H1 (cell line): ENCODE results near the gene MGRN1. TPM values are rescaled to one million over a fixed set of nuclear protein-coding genes. Genes with fewer than 3 reads are reported as not detected.

Experiments
- CTCF ChIA-PET: fragments of 300-600 bp; sonication (Branson Sonifier 250); formaldehyde crosslinking; loops from one replicate; lab custom pipeline; 2021; ENCODE audit not compliant: partially characterized antibody; lab: Charles Lee
- POLR2A ChIA-PET: fragments of 300-600 bp; sonication (Branson Sonifier 250); formaldehyde crosslinking; loops from one replicate; lab custom pipeline; 2021; ENCODE audit warnings: inconsistent platforms; ENCODE audit not compliant: partially characterized antibody; lab: Charles Lee
- DNase-seq, 2 experiments: peaks; one replicate each; pipeline versions ENCODE4 v3.0.0 to v3.0.0-alpha.2; 2010 to 2022; ENCODE audit warnings: low spot score in 2 of 2, low read depth in 1 of 2, mixed read lengths in 1 of 2
- FAIRE-seq: peaks from 2 replicates; lab custom pipeline; 2011; peaks lifted over from hg19 to GRCh38; lab: Jason Lieb, UNC
- H2AFZ ChIP-seq: 2 replicates; pipeline ENCODE4 v1.8.1; 2012; ENCODE audit warnings: low read length, inconsistent platforms
- H2AK5ac ChIP-seq: 2 replicates; pipeline ENCODE4 v1.6.1; 2013; ENCODE audit warnings: low read depth, low read length
- H2BK120ac ChIP-seq: replicated peaks from 2 replicates; pipeline ENCODE3; 2013; ENCODE audit warnings: low read depth, low read length, inconsistent platforms
- H2BK12ac ChIP-seq: 2 replicates; pipeline ENCODE4 v1.6.1; 2013; ENCODE audit warnings: low read depth, low read length
- H2BK15ac ChIP-seq: 2 replicates; pipeline ENCODE4 v1.6.1; 2013; ENCODE audit warnings: low read length
- H2BK20ac ChIP-seq: 2 replicates; pipeline ENCODE4 v1.6.1; 2013; ENCODE audit warnings: low read length
- H2BK5ac ChIP-seq: 2 replicates; pipeline ENCODE4 v1.6.1; 2013; ENCODE audit warnings: low read depth, low read length
- H3K14ac ChIP-seq: 2 replicates; pipeline ENCODE4 v1.6.1; 2013; ENCODE audit warnings: inconsistent platforms; ENCODE audit not compliant: insufficient read length
- H3K18ac ChIP-seq: 2 replicates; pipeline ENCODE4 v1.6.1; 2013; ENCODE audit warnings: low read length; ENCODE audit errors: extremely low read depth
- H3K23ac ChIP-seq: 2 replicates; pipeline ENCODE4 v1.6.1; 2013; ENCODE audit warnings: inconsistent platforms; ENCODE audit not compliant: insufficient read length
- H3K23me2 ChIP-seq: 2 replicates; pipeline ENCODE4 v1.6.1; 2013; ENCODE audit warnings: low read depth, low read length
- H3K27ac ChIP-seq: 2 replicates; pipeline ENCODE4 v1.6.1; 2011; ENCODE audit warnings: low read depth, low read length, inconsistent platforms
- H3K27me3 ChIP-seq, 4 experiments: replicated peaks in 1 of 4; 1 replicate in 1 of 4; 2 replicates in 3 of 4; pipeline versions ENCODE4 v1.6.1 to v1.8.1; 2011 to 2013; ENCODE audit warnings: low read length in 3 of 4, mild to moderate bottlenecking in 3 of 4, inconsistent platforms in 2 of 4, mixed read lengths in 2 of 4, moderate library complexity in 1 of 4; ENCODE audit not compliant: control insufficient read depth in 3 of 4, insufficient read depth in 3 of 4; ENCODE audit errors: extremely low read depth in 1 of 4
- H3K36me3 ChIP-seq, 4 experiments: 2 replicates each; pipeline versions ENCODE4 v1.6.1 to v1.8.1; 2011 to 2013; ENCODE audit warnings: mild to moderate bottlenecking in 4 of 4, low read length in 3 of 4, moderate library complexity in 2 of 4, control low read depth in 1 of 4, inconsistent platforms in 1 of 4; ENCODE audit not compliant: insufficient read depth in 4 of 4, control insufficient read depth in 2 of 4
- H3K4ac ChIP-seq: replicated peaks from 2 replicates; pipeline ENCODE3; 2013; ENCODE audit warnings: low read length, low read depth, mixed read lengths, inconsistent platforms; ENCODE audit not compliant: insufficient read length
- H3K4me1 ChIP-seq, 4 experiments: replicated peaks in 1 of 4; 1 replicate in 1 of 4; 2 replicates in 3 of 4; pipeline versions ENCODE4 v1.6.1 to v1.8.1; 2011 to 2013; ENCODE audit warnings: low read length in 3 of 4, inconsistent platforms in 2 of 4, mixed read lengths in 1 of 4; ENCODE audit not compliant: insufficient read depth in 4 of 4, control insufficient read depth in 3 of 4
- H3K4me2 ChIP-seq, 2 experiments: 2 replicates each; pipeline versions ENCODE4 v1.6.1 to v1.8.1; 2011 to 2013; ENCODE audit warnings: low read depth in 2 of 2, low read length in 2 of 2, control low read depth in 1 of 2, inconsistent platforms in 1 of 2, mild to moderate bottlenecking in 1 of 2; ENCODE audit not compliant: insufficient read depth in 1 of 2
- H3K4me3 ChIP-seq, 4 experiments: fragments of 200-600, 300-600 bp in 1 of 4; sonication (generic), shearing (Covaris generic), sonication (Bioruptor Twin) in 1 of 4; 2 replicates each; pipeline versions ENCODE4 v1.5.1 to v1.8.1; 2011 to 2016; ENCODE audit warnings: low read length in 4 of 4, low read depth in 3 of 4, control low read depth in 2 of 4, inconsistent platforms in 2 of 4, mild to moderate bottlenecking in 2 of 4, mixed read lengths in 1 of 4, moderate library complexity in 1 of 4; ENCODE audit not compliant: insufficient read depth in 2 of 4; ENCODE audit errors: extremely low read depth in 1 of 4
- H3K56ac ChIP-seq: replicated peaks from 2 replicates; pipeline ENCODE3; 2013; ENCODE audit warnings: low read depth, mild to moderate bottlenecking, mixed read lengths, low read length, inconsistent platforms; ENCODE audit not compliant: insufficient read length
- H3K79me1 ChIP-seq: 2 replicates; pipeline ENCODE4 v1.6.1; 2013; ENCODE audit warnings: low read depth, low read length, control low read depth
- H3K79me2 ChIP-seq, 2 experiments: 2 replicates each; pipeline versions ENCODE4 v1.6.1 to v1.8.1; 2012 to 2013; ENCODE audit warnings: low read length in 2 of 2, mild to moderate bottlenecking in 2 of 2, inconsistent platforms in 1 of 2; ENCODE audit not compliant: insufficient read depth in 2 of 2, control insufficient read depth in 1 of 2
- H3K9ac ChIP-seq, 4 experiments: replicated peaks in 1 of 4; 1 replicate in 1 of 4; 2 replicates in 3 of 4; pipeline versions ENCODE4 v1.6.1 to v1.8.1; 2011 to 2013; ENCODE audit warnings: low read depth in 3 of 4, low read length in 3 of 4, control low read depth in 2 of 4, mild to moderate bottlenecking in 2 of 4, moderate library complexity in 2 of 4, inconsistent platforms in 1 of 4; ENCODE audit errors: extremely low read depth in 1 of 4
- H3K9me3 ChIP-seq, 2 experiments: 2 replicates each; pipeline versions ENCODE4 v1.6.1 to v1.8.1; 2012 to 2013; ENCODE audit warnings: mild to moderate bottlenecking in 2 of 2, moderate library complexity in 2 of 2, control low read depth in 1 of 2, inconsistent platforms in 1 of 2, low read depth in 1 of 2, low read length in 1 of 2, mixed read lengths in 1 of 2; ENCODE audit not compliant: insufficient read depth in 2 of 2
- H4K20me1 ChIP-seq, 2 experiments: replicated peaks in 1 of 2; 2 replicates each; pipeline versions ENCODE3 to v1.8.1; 2011 to 2013; ENCODE audit warnings: inconsistent platforms in 2 of 2, low read length in 2 of 2, mild to moderate bottlenecking in 1 of 2; ENCODE audit not compliant: insufficient read depth in 2 of 2, control insufficient read depth in 1 of 2
- H4K5ac ChIP-seq: 2 replicates; pipeline ENCODE4 v1.6.1; 2013; ENCODE audit warnings: low read length, low read depth, mixed read lengths, inconsistent platforms; ENCODE audit not compliant: insufficient read length
- H4K8ac ChIP-seq: 2 replicates; pipeline ENCODE4 v1.8.0; 2013; ENCODE audit warnings: mild to moderate bottlenecking, moderate library complexity, low read length, inconsistent platforms; ENCODE audit not compliant: insufficient read depth; ENCODE audit errors: extremely low read depth
- H4K91ac ChIP-seq: replicated peaks from 2 replicates; pipeline ENCODE3; 2013; ENCODE audit warnings: low read length, mixed read lengths, inconsistent platforms; ENCODE audit not compliant: insufficient read length
- JUN ChIP-seq: IDR thresholded peaks from 2 replicates; pipeline ENCODE4 v1.6.1; 2011; ENCODE audit warnings: low read depth, mild to moderate bottlenecking, improper control_type of control experiment, low read length
- POLR2AphosphoS5 ChIP-seq: IDR thresholded peaks from 2 replicates; pipeline ENCODE4 v1.6.1; 2011; ENCODE audit warnings: low read depth, low read length
- SUZ12 ChIP-seq: fragments of 200-600 bp; sonication (generic); IDR thresholded peaks from 2 replicates; pipeline ENCODE4 v1.6.1; 2012; ENCODE audit warnings: mild to moderate bottlenecking, inconsistent platforms, low read length, moderate library complexity, mixed read lengths
- WGBS, 2 experiments: shearing (Covaris generic) in 1 of 2; methylation state at CpG; one replicate each; pipeline versions ENCODE4 v1.1.6 to v1.1.7; 2013 to 2015; ENCODE audit warnings: low lambda C conversion rate in 2 of 2, mixed read lengths in 2 of 2, inconsistent platforms in 1 of 2, low coverage in 1 of 2, missing lambda C conversion rate in 1 of 2; ENCODE audit not compliant: insufficient replicate concordance in 2 of 2, insufficient coverage in 1 of 2, insufficient read length in 1 of 2; ENCODE audit errors: extremely low coverage in 1 of 2, missing lambda C conversion rate in 1 of 2; 5-methylcytosine and 5-hydroxymethylcytosine counted together
- polyA plus RNA-seq, 7 experiments: library from polyadenylated mRNA; depleted of rRNA in 3 of 7; stranded (reverse) in 5 of 7; unstranded in 2 of 7; fragments of >200 nt in 5 of 7; fragments of 200-250 nt in 2 of 7; gene quantifications; 1 replicate in 5 of 7; 2 replicates in 1 of 7; 4 replicates in 1 of 7; pipeline versions ENCODE4 v1.2.1 to v1.2.3, GENCODE V29; 2011 to 2013; ENCODE audit warnings: missing spikeins in 2 of 7, mixed read lengths in 2 of 7
- total RNA-seq: library from RNA; stranded (reverse); fragmentation: NEBNext Ultra II Directional; extraction: Animal tissue kit (Norgen Biotek cat#: 25700); gene quantifications from 2 replicates; pipeline ENCODE4 v1.2.1, GENCODE V29; 2021

Gene MGRN1
- total and polyA plus RNA-seq, 2 of the 8 experiments (the other 6 are each of a cell fraction or from before 2014, with no cell fraction given) = 15.0 to 82.3 TPM

GRCh38 chr16:4673387-4674046, 48.9 kb downstream of the MGRN1 start:
- Histone ChIP-seq H3K23ac (no peak overlapping the region), H3K79me1 (peaks cover 4% of the 10 kb centered on the region; the same call in 1 of the 2 replicates), H3K27me3 (no peaks in the 10 kb centered on the region), H3K23me2 (peaks cover 2% of the 10 kb centered on the region; the same call in 1 of the 2 replicates), H2AK5ac (no peak overlapping the region), H3K4me2 (no peak overlapping the region), H3K18ac (no peak overlapping the region), H4K91ac (no peak overlapping the region), H2BK5ac (no peak overlapping the region), H4K8ac (no peak overlapping the region), H3K36me3 (peaks cover 0 to 18% (median 11%) of the 10 kb centered on the region in 4 experiments; a peak in 5 of 8 replicates), H2AFZ (no peak overlapping the region), H3K4me3 (no peak overlapping the region), H3K4me1 (peaks cover 0 to 3% (median under 1%) of the 10 kb centered on the region in 4 experiments; a peak in 3 of 7 replicates), H3K4ac (no peak overlapping the region), H2BK15ac (no peak overlapping the region), H2BK20ac (no peak overlapping the region), H3K9ac (no peak overlapping the region), H2BK12ac (no peak overlapping the region), H4K5ac (no peak overlapping the region), H3K9me3 (no peaks in the 10 kb centered on the region), H2BK120ac (no peak overlapping the region), H4K20me1 (peaks cover 3 to 9% of the 10 kb centered on the region in 2 experiments), H3K56ac (no peak overlapping the region), H3K79me2 (peaks cover 0 to under 1% of the 10 kb centered on the region in 2 experiments; a peak in 1 of 4 replicates), H3K27ac (no peak overlapping the region), H3K14ac (no peak overlapping the region)
- 96% methylated on average over 33 of the region's 33 CpGs; no CpG with 5 or more reads in 1 of the 2 experiments for WGBS, 2 experiments
- CTCF ChIA-PET = interaction anchor here (0.7 to 1.0 kb wide), 2 partner anchors 9 to 23 kb away, joined by 3 to 6 read pairs; no protein-coding TSS in a partner anchor
- DNase-seq = no peak
- POLR2A ChIA-PET = no interaction called here
- TF ChIP-seq JUN (no peak), SUZ12 (no peak), POLR2AphosphoS5 (peak; percentile 21; the same call in 1 of the 2 replicates)
- FAIRE-seq = no peak
